HEK293 (cell line): ENCODE measurements around the gene IGSF3.
A peak's percentile ranks its signal among the peaks of the same experiment; 100 is the strongest.

Experiments used
- ATF2 ChIP-seq: fragments of 450-650 bp; formaldehyde crosslinking; IDR thresholded peaks from 2 replicates; pipeline ENCODE4 v1.5.1; 2016; ENCODE audit warnings: missing biosample characterization, missing genetic modification characterization, low read depth
- GLI2 ChIP-seq: fragments of 450-650 bp; formaldehyde crosslinking; IDR thresholded peaks from 2 replicates; pipeline ENCODE4; 2017; ENCODE audit warnings: missing biosample characterization, missing genetic modification characterization, low read depth, borderline replicate concordance
- GLIS1 ChIP-seq: fragments of 450-650 bp; formaldehyde crosslinking; IDR thresholded peaks from 2 replicates; pipeline ENCODE4 v1.5.1; 2016; ENCODE audit warnings: missing biosample characterization, missing genetic modification characterization
- KLF9 ChIP-seq: fragments of 450-650 bp; formaldehyde crosslinking; IDR thresholded peaks from 2 replicates; pipeline ENCODE4 v1.5.1; 2016; ENCODE audit warnings: missing biosample characterization, missing genetic modification characterization, low read depth
- SCRT2 ChIP-seq: fragments of 450-650 bp; formaldehyde crosslinking; IDR thresholded peaks from 2 replicates; pipeline ENCODE4 v1.5.1; 2016; ENCODE audit warnings: missing biosample characterization, missing genetic modification characterization
- SETDB1 ChIP-seq: IDR thresholded peaks from one replicate; pipeline ENCODE4 v1.6.1; 2017; ENCODE audit warnings: mild to moderate bottlenecking, low read length, moderate library complexity, mixed read lengths; ENCODE audit not compliant: insufficient read length
- TRIM28 ChIP-seq: IDR thresholded peaks from 2 replicates; pipeline ENCODE4 v1.6.1; 2011; ENCODE audit warnings: low read length, control low read depth, borderline replicate concordance
- ZBTB48 ChIP-seq: fragments of 450-650 bp; formaldehyde crosslinking; IDR thresholded peaks from 2 replicates; pipeline ENCODE4 v1.5.1; 2016; ENCODE audit warnings: missing biosample characterization, missing genetic modification characterization
- ZBTB8A ChIP-seq: fragments of 450-650 bp; formaldehyde crosslinking; IDR thresholded peaks from 2 replicates; pipeline ENCODE4 v1.5.1; 2016; ENCODE audit warnings: missing biosample characterization, missing genetic modification characterization
- ZNF112 ChIP-seq: fragments of 450-650 bp; formaldehyde crosslinking; IDR thresholded peaks from 2 replicates; pipeline ENCODE4 v1.5.0; 2017; ENCODE audit warnings: missing biosample characterization, missing genetic modification characterization
- ZNF155 ChIP-seq: fragments of 450-650 bp; formaldehyde crosslinking; IDR thresholded peaks from 2 replicates; pipeline ENCODE4 v1.5.1; 2016; ENCODE audit warnings: missing biosample characterization, missing genetic modification characterization
- ZNF175 ChIP-seq: fragments of 450-650 bp; formaldehyde crosslinking; IDR thresholded peaks from 2 replicates; pipeline ENCODE4 v1.5.1; 2016; ENCODE audit warnings: missing biosample characterization, missing genetic modification characterization
- ZNF184 ChIP-seq: fragments of 450-650 bp; IDR thresholded peaks from 2 replicates; pipeline ENCODE4 v1.5.1; 2018; ENCODE audit warnings: missing biosample characterization, mild to moderate bottlenecking, missing genetic modification characterization
- ZNF239 ChIP-seq: fragments of 450-650 bp; formaldehyde crosslinking; IDR thresholded peaks from 2 replicates; pipeline ENCODE4 v1.5.1; 2016; ENCODE audit warnings: missing biosample characterization, missing genetic modification characterization
- ZNF248 ChIP-seq: fragments of 450-650 bp; formaldehyde crosslinking; IDR thresholded peaks from 2 replicates; pipeline ENCODE4 v1.5.1; 2017; ENCODE audit warnings: missing biosample characterization, missing genetic modification characterization
- ZNF324 ChIP-seq: fragments of 450-650 bp; formaldehyde crosslinking; IDR thresholded peaks from 2 replicates; pipeline ENCODE4 v1.5.1; 2016; ENCODE audit warnings: missing biosample characterization, missing genetic modification characterization
- ZNF335 ChIP-seq: fragments of 450-650 bp; formaldehyde crosslinking; conservative IDR thresholded peaks from 2 replicates; pipeline ENCODE4 v1.5.1; 2016; ENCODE audit warnings: missing biosample characterization, missing genetic modification characterization
- ZNF416 ChIP-seq: fragments of 450-650 bp; formaldehyde crosslinking; IDR thresholded peaks from 2 replicates; pipeline ENCODE4 v1.5.1; 2016; ENCODE audit warnings: missing biosample characterization, missing genetic modification characterization
- ZNF423 ChIP-seq: fragments of 450-650 bp; formaldehyde crosslinking; IDR thresholded peaks from 2 replicates; pipeline ENCODE4 v1.5.1; 2016; ENCODE audit warnings: missing biosample characterization, missing genetic modification characterization
- ZNF530 ChIP-seq: fragments of 450-650 bp; formaldehyde crosslinking; IDR thresholded peaks from 2 replicates; pipeline ENCODE4 v1.5.1; 2016; ENCODE audit warnings: low read depth, missing biosample characterization, missing genetic modification characterization
- ZNF549 ChIP-seq: fragments of 450-650 bp; IDR thresholded peaks from 2 replicates; pipeline ENCODE4 v1.5.1; 2018; ENCODE audit warnings: missing biosample characterization, missing genetic modification characterization, mild to moderate bottlenecking, inconsistent platforms, moderate library complexity
- ZNF558 ChIP-seq: fragments of 450-650 bp; formaldehyde crosslinking; IDR thresholded peaks from 2 replicates; pipeline ENCODE4 v1.5.1; 2016; ENCODE audit warnings: missing biosample characterization, missing genetic modification characterization
- ZNF585B ChIP-seq: fragments of 450-650 bp; formaldehyde crosslinking; IDR thresholded peaks from 2 replicates; pipeline ENCODE4 v1.5.1; 2016; ENCODE audit warnings: missing biosample characterization, missing genetic modification characterization
- ZNF621 ChIP-seq: fragments of 450-650 bp; formaldehyde crosslinking; IDR thresholded peaks from 2 replicates; pipeline ENCODE4 v1.5.1; 2017; ENCODE audit warnings: missing biosample characterization, missing genetic modification characterization
- ZNF658 ChIP-seq: fragments of 450-650 bp; formaldehyde crosslinking; IDR thresholded peaks from 2 replicates; pipeline ENCODE4; 2016; ENCODE audit warnings: missing biosample characterization, missing genetic modification characterization
- ZNF660 ChIP-seq: fragments of 450-650 bp; IDR thresholded peaks from 2 replicates; pipeline ENCODE4 v1.5.1; 2018; ENCODE audit warnings: missing biosample characterization, mild to moderate bottlenecking, missing genetic modification characterization
- ZNF670 ChIP-seq: fragments of 450-650 bp; formaldehyde crosslinking; IDR thresholded peaks from 2 replicates; pipeline ENCODE4 v1.5.1; 2016; ENCODE audit warnings: missing biosample characterization, missing genetic modification characterization, low read depth
- ZNF777 ChIP-seq: fragments of 450-650 bp; formaldehyde crosslinking; IDR thresholded peaks from 2 replicates; pipeline ENCODE4 v1.5.1; 2017; ENCODE audit warnings: missing biosample characterization, missing genetic modification characterization, borderline replicate concordance
- ZNF837 ChIP-seq: fragments of 450-650 bp; formaldehyde crosslinking; IDR thresholded peaks from 2 replicates; pipeline ENCODE4 v1.5.1; 2016; ENCODE audit warnings: missing biosample characterization, missing genetic modification characterization
- ZSCAN18 ChIP-seq: fragments of 450-650 bp; formaldehyde crosslinking; IDR thresholded peaks from 2 replicates; pipeline ENCODE4 v1.5.1; 2016; ENCODE audit warnings: missing biosample characterization, missing genetic modification characterization
- TF ChIP-seq, protein P1 (sequence below): fragments of 450-650 bp; formaldehyde crosslinking; IDR thresholded peaks from 2 replicates; pipeline ENCODE4 v1.5.1; 2016; ENCODE audit warnings: missing biosample characterization, missing genetic modification characterization
- TF ChIP-seq, protein P2 (sequence below): fragments of 450-650 bp; formaldehyde crosslinking; IDR thresholded peaks from 2 replicates; pipeline ENCODE4 v1.5.1; 2016; ENCODE audit warnings: missing biosample characterization, missing genetic modification characterization

The IGSF3 gene

GRCh38 chr1:116570358-116571214 lies 96.9 kb downstream of the IGSF3 start, which contains the start of gene CD58 (continued):
- TF ChIP-seq ZNF660 (peak; percentile 84), ZNF530 (no peak), ZNF416 (tag by site-specific recombination) (no peak), ZBTB48 (tag by site-specific recombination) (peak; percentile 64; the same call in 1 of the 2 replicates), GLIS1 (peak; percentile 69), TRIM28 (no peak), ZNF621 (tag by site-specific recombination) (no peak), ZNF670 (no peak), ZNF558 (tag by site-specific recombination) (no peak), ZNF248 (no peak), KLF9 (tag by site-specific recombination) (0 out of 2 replicates have a peak, but pooled peaks have one; percentile 61), GLI2 (tag by site-specific recombination) (no peak), ZNF549 (no peak), ZNF658 (tag by site-specific recombination) (no peak), ZNF423 (tag by site-specific recombination) (peak; percentile 70; the same call in 1 of the 2 replicates), ZNF585B (tag by site-specific recombination) (no peak), ZNF239 (tag by site-specific recombination) (no peak), ZNF837 (tag by site-specific recombination) (no peak), ZNF184 (tag by site-specific recombination) (no peak), ZNF112 (tag by site-specific recombination) (no peak), ATF2 (tag by site-specific recombination) (no peak), SCRT2 (no peak), SETDB1 (no peak), ZSCAN18 (tag by site-specific recombination) (no peak), ZBTB8A (tag by site-specific recombination) (peak; percentile 80), ZNF335 (tag by site-specific recombination) (peak; percentile 95), ZNF777 (tag by site-specific recombination) (no peak), ZNF324 (tag by site-specific recombination) (peak; percentile 68), ZNF155 (tag by site-specific recombination) (no peak), ZNF175 (tag by site-specific recombination) (no peak)
- TF ChIP-seq, protein P1, sequence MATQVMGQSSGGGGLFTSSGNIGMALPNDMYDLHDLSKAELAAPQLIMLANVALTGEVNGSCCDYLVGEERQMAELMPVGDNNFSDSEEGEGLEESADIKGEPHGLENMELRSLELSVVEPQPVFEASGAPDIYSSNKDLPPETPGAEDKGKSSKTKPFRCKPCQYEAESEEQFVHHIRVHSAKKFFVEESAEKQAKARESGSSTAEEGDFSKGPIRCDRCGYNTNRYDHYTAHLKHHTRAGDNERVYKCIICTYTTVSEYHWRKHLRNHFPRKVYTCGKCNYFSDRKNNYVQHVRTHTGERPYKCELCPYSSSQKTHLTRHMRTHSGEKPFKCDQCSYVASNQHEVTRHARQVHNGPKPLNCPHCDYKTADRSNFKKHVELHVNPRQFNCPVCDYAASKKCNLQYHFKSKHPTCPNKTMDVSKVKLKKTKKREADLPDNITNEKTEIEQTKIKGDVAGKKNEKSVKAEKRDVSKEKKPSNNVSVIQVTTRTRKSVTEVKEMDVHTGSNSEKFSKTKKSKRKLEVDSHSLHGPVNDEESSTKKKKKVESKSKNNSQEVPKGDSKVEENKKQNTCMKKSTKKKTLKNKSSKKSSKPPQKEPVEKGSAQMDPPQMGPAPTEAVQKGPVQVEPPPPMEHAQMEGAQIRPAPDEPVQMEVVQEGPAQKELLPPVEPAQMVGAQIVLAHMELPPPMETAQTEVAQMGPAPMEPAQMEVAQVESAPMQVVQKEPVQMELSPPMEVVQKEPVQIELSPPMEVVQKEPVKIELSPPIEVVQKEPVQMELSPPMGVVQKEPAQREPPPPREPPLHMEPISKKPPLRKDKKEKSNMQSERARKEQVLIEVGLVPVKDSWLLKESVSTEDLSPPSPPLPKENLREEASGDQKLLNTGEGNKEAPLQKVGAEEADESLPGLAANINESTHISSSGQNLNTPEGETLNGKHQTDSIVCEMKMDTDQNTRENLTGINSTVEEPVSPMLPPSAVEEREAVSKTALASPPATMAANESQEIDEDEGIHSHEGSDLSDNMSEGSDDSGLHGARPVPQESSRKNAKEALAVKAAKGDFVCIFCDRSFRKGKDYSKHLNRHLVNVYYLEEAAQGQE (tag by site-specific recombination): no peak
- TF ChIP-seq, protein P2, sequence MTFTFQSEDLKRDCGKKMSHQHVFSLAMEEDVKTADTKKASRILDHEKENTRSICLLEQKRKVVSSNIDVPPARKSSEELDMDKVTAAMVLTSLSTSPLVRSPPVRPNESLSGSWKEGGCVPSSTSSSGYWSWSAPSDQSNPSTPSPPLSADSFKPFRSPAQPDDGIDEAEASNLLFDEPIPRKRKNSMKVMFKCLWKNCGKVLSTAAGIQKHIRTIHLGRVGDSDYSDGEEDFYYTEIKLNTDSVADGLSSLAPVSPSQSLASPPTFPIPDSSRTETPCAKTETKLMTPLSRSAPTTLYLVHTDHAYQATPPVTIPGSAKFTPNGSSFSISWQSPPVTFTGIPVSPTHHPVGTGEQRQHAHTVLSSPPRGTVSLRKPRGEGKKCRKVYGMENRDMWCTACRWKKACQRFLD: peak; percentile 60; the same call in 1 of the 2 replicates
